Measurements from ENCODE around the gene MEI4.

- TF ChIP-seq CTCF (IDR thresholded peaks at IDR 0.05 in 4 of 5, conservative IDR thresholded peaks at IDR 0.05 in 1 of 5) (no peak), POLR2A (IDR thresholded peaks at IDR 0.05) (no peak)
These were observed 159.5 kb downstream of the MEI4 start for GRCh38 chr6:77812304-77812703.
